PC-9 (cell line): Measurements from ENCODE around the gene KIF14. TPM values are rescaled to one million over a fixed set of nuclear protein-coding genes. Genes with fewer than 3 reads are reported as not detected.

Experiments
- BruUV-seq: library from RNA; stranded (reverse); fragments of 400-500 nt; replicated peaks from 2 replicates; lab custom pipeline; 2021; lab: Mats Ljungman, UMichigan
- CTCF ChIA-PET: fragments of 300-600 bp; sonication (Branson Sonifier 250); formaldehyde crosslinking; loops from one replicate; lab custom pipeline; 2022; ENCODE audit warnings: antibody characterized with exemption; lab: Charles Lee
- POLR2A ChIA-PET: fragments of 300-600 bp; sonication (Branson Sonifier 250); formaldehyde crosslinking; loops from one replicate; lab custom pipeline; 2022; ENCODE audit warnings: antibody characterized with exemption; ENCODE audit not compliant: unreplicated experiment; lab: Charles Lee
- DNase-seq, 2 experiments: peaks; one replicate each; pipeline versions ENCODE4 v3.0.0 to v3.0.0-alpha.2; 2015 to 2022; ENCODE audit warnings: mixed read lengths in 1 of 2
- H2AFZ ChIP-seq: fragments of 200-600 bp; sonication (generic); 2 replicates; pipeline ENCODE4 v1.8.1; 2017; ENCODE audit warnings: antibody characterized with exemption
- H3F3A ChIP-seq: fragments of 200-600 bp; sonication (generic); 2 replicates; pipeline ENCODE4 v1.8.1; 2017; ENCODE audit warnings: antibody characterized with exemption, mild to moderate bottlenecking, low read depth; ENCODE audit not compliant: insufficient read depth
- H3K27ac ChIP-seq: fragments of 200-600 bp; sonication (generic); 2 replicates; pipeline ENCODE4 v1.6.1; 2016; ENCODE audit warnings: mixed run types
- H3K27me3 ChIP-seq: fragments of 200-600 bp; sonication (generic); 2 replicates; pipeline ENCODE4 v1.6.1; 2016; ENCODE audit warnings: low read depth, mixed run types; ENCODE audit not compliant: insufficient read depth
- H3K36me3 ChIP-seq: fragments of 200-600 bp; sonication (generic); 2 replicates; pipeline ENCODE4 v1.6.1; 2016; ENCODE audit warnings: low read depth, mixed run types
- H3K4me1 ChIP-seq: fragments of 200-600 bp; sonication (generic); replicated peaks from 2 replicates; pipeline ENCODE4 v1.6.1; 2016; ENCODE audit warnings: mixed run types; ENCODE audit not compliant: insufficient read depth
- H3K4me2 ChIP-seq: fragments of 200-600 bp; sonication (generic); 2 replicates; pipeline ENCODE4 v1.6.1; 2017; ENCODE audit warnings: mixed run types
- H3K4me3 ChIP-seq: fragments of 200-600 bp; sonication (generic); 2 replicates; pipeline ENCODE4 v1.6.1; 2016; ENCODE audit warnings: mixed run types
- H3K79me2 ChIP-seq: fragments of 200-600 bp; sonication (generic); 2 replicates; pipeline ENCODE4 v1.6.1; 2017; ENCODE audit warnings: low read depth, mixed run types
- H3K9me2 ChIP-seq: fragments of 200-600 bp; sonication (generic); 2 replicates; pipeline ENCODE4 v1.8.1; 2017; ENCODE audit warnings: mild to moderate bottlenecking; ENCODE audit not compliant: insufficient read depth
- H3K9me3 ChIP-seq: fragments of 200-600 bp; sonication (generic); 2 replicates; pipeline ENCODE4 v1.8.1; 2016; ENCODE audit warnings: low read depth; ENCODE audit not compliant: insufficient read depth
- H4K20me1 ChIP-seq: fragments of 200-600 bp; sonication (generic); 2 replicates; pipeline ENCODE4 v1.8.1; 2017; ENCODE audit not compliant: insufficient read depth
- CTCF ChIP-seq: fragments of 200-600 bp; sonication (generic); conservative IDR thresholded peaks from 2 replicates; pipeline ENCODE4 v1.6.1; 2017; ENCODE audit warnings: mixed run types, antibody characterized with exemption, mild to moderate bottlenecking, moderate library complexity
- EZH2 ChIP-seq: fragments of 200-600 bp; sonication (generic); IDR thresholded peaks from 2 replicates; pipeline ENCODE4 v1.8.0; 2017; ENCODE audit warnings: antibody characterized with exemption, low read depth
- intact Hi-C: fragments of 100-400 bp; cut with micrococcal nuclease; formaldehyde crosslinking; loops from one replicate; pipeline ENCODE4 v1.10.0; 2022; ENCODE audit not compliant: unreplicated experiment
- total RNA-seq: library from RNA; stranded (reverse); gene quantifications from 2 replicates; pipeline ENCODE4 v1.2.3, GENCODE V29; 2021

Gene KIF14
- total RNA-seq, 1 experiment from 2014 or later = 30.0 TPM

GRCh38 chr1:200629876-200630514 is 9.4 kb upstream of the KIF14 start:
- Histone ChIP-seq H4K20me1 (no peaks in the 10 kb centered on the region), H3K79me2 (no peaks in the 10 kb centered on the region), H2AFZ (no peak overlapping the region), H3F3A (no peaks in the 10 kb centered on the region), H3K27me3 (no peaks in the 10 kb centered on the region), H3K27ac (no peak overlapping the region), H3K4me3 (no peak overlapping the region), H3K9me3 (no peaks in the 10 kb centered on the region), H3K36me3 (no peaks in the 10 kb centered on the region), H3K4me2 (no peak overlapping the region), H3K9me2 (no peaks in the 10 kb centered on the region), H3K4me1 (no peaks in the 10 kb centered on the region; the same call in 1 of the 2 replicates)
- DNase-seq = peak in 1 of 2 experiments; percentile 40
- no TSS peak for BruUV-seq
- intact Hi-C loops = no loop called here
- POLR2A ChIA-PET = interaction anchor here (0.6 kb wide), 1 partner anchor 40 kb away, joined by 4 read pairs; the partner anchor contains the start of gene DDX59
- CTCF ChIA-PET = interaction anchor here (0.6 kb wide), 1 partner anchor 38 kb away, joined by 6 read pairs; no protein-coding TSS in a partner anchor
- TF ChIP-seq EZH2 = no peak
- TF ChIP-seq CTCF = no peak

- CTCF ChIA-PET = no interaction called here
Observed at GRCh38 chr1:200628223-200628881, 7.8 kb upstream of the KIF14 start.

More at GRCh38 chr1:200628223-200628881, 7.8 kb upstream of the KIF14 start:
- Histone ChIP-seq H4K20me1 (no peaks in the 10 kb centered on the region), H3K36me3 (no peaks in the 10 kb centered on the region), H3K79me2 (no peaks in the 10 kb centered on the region), H3K9me3 (no peaks in the 10 kb centered on the region), H2AFZ (no peak overlapping the region), H3K4me3 (no peak overlapping the region), H3K9me2 (no peaks in the 10 kb centered on the region), H3K27me3 (no peaks in the 10 kb centered on the region), H3K4me1 (no peaks in the 10 kb centered on the region; the same call in 1 of the 2 replicates), H3K27ac (no peak overlapping the region), H3F3A (no peaks in the 10 kb centered on the region), H3K4me2 (no peak overlapping the region)
- intact Hi-C loops = no loop called here
- BruUV-seq = no TSS peak
- POLR2A ChIA-PET = no interaction called here
- no peak for DNase-seq
- no peak for TF ChIP-seq EZH2
- no peak for TF ChIP-seq CTCF
